Common myeloid progenitor, CD34-positive (primary cell): ENCODE measurements around the gene GIT1.
A peak's percentile ranks its signal among the peaks of the same experiment; 100 is the strongest.

Experiments used
- CTCF ChIA-PET: fragments of 350-600 bp; sonication (Branson Sonifier 250); formaldehyde crosslinking; loops from one replicate; lab custom pipeline; 2021; ENCODE audit warnings: antibody characterized with exemption; lab: Charles Lee
- POLR2A ChIA-PET: fragments of 350-600 bp; sonication (Branson Sonifier 250); formaldehyde crosslinking; loops from one replicate; lab custom pipeline; 2021; ENCODE audit warnings: antibody characterized with exemption; lab: Charles Lee
- DNase-seq, 3 donors: peaks; one replicate each; pipeline versions ENCODE4 v3.0.0 to v3.0.0-alpha.2; 2013
- H3K27ac ChIP-seq, 2 experiments: 1 replicate in 1 of 2; 2 replicates in 1 of 2; pipeline ENCODE4 v1.7.0; 2013; ENCODE audit warnings: inconsistent platforms in 2 of 2, low read length in 2 of 2, mild to moderate bottlenecking in 2 of 2, low read depth in 1 of 2, moderate library complexity in 1 of 2; ENCODE audit not compliant: severe bottlenecking in 2 of 2, insufficient read depth in 1 of 2, poor library complexity in 1 of 2
- H3K27me3 ChIP-seq, 5 experiments: replicated peaks in 2 of 5; 1 replicate in 3 of 5; 2 replicates in 2 of 5; pipeline versions ENCODE4 v1.6.1 to v1.7.0; 2013; ENCODE audit warnings: low read length in 4 of 5, mild to moderate bottlenecking in 2 of 5, moderate library complexity in 2 of 5, inconsistent platforms in 1 of 5; ENCODE audit not compliant: insufficient read depth in 5 of 5, control insufficient read depth in 4 of 5
- H3K36me3 ChIP-seq, 4 experiments: 1 replicate in 2 of 4; 2 replicates in 2 of 4; pipeline versions ENCODE4 v1.6.1 to v1.7.0; 2013; ENCODE audit warnings: low read length in 3 of 4, control low read depth in 1 of 4, mild to moderate bottlenecking in 1 of 4; ENCODE audit not compliant: control insufficient read depth in 4 of 4, insufficient read depth in 4 of 4
- H3K4me1 ChIP-seq, 4 experiments: 1 replicate in 3 of 4; 2 replicates in 1 of 4; pipeline versions ENCODE4 v1.6.1 to v1.7.1; 2013; ENCODE audit warnings: low read length in 3 of 4, mild to moderate bottlenecking in 3 of 4, control low read depth in 1 of 4, inconsistent platforms in 1 of 4, moderate library complexity in 1 of 4; ENCODE audit not compliant: control insufficient read depth in 4 of 4, insufficient read depth in 4 of 4; ENCODE audit errors: control extremely low read depth in 1 of 4
- H3K4me3 ChIP-seq, 7 experiments: 1 replicate in 4 of 7; 2 replicates in 3 of 7; pipeline versions ENCODE4 v1.5.1 to v1.7.0; 2013; ENCODE audit warnings: mild to moderate bottlenecking in 7 of 7, low read length in 6 of 7, moderate library complexity in 6 of 7, inconsistent platforms in 2 of 7, low read depth in 2 of 7, control low read depth in 1 of 7; ENCODE audit not compliant: insufficient read depth in 4 of 7, control insufficient read depth in 1 of 7; ENCODE audit errors: extremely low read depth in 1 of 7
- H3K9me3 ChIP-seq, 5 experiments: 1 replicate in 4 of 5; 2 replicates in 1 of 5; pipeline versions ENCODE4 v1.6.1 to v1.7.1; 2013; ENCODE audit warnings: low read length in 4 of 5, mild to moderate bottlenecking in 2 of 5, inconsistent platforms in 1 of 5, low read depth in 1 of 5, moderate library complexity in 1 of 5; ENCODE audit not compliant: control insufficient read depth in 4 of 5, insufficient read depth in 2 of 5; ENCODE audit errors: control extremely low read depth in 1 of 5
- WGBS: methylation state at CpG from one replicate; pipeline ENCODE4 v1.1.5; 2013; ENCODE audit not compliant: insufficient coverage; 5-methylcytosine and 5-hydroxymethylcytosine counted together

The GIT1 gene

GRCh38 chr17:29579866-29580771 lies 9.3 kb downstream of the GIT1 start:
- 58% methylated on average over 10 of the region's 15 CpGs for WGBS

GRCh38 chr17:29578626-29579485 lies 10.6 kb downstream of the GIT1 start:
- Histone ChIP-seq H3K27me3 (no peaks in the 10 kb centered on the region), H3K4me3 (no peak overlapping the region), H3K4me1 (peaks cover 0 to 6% (median under 1%) of the 10 kb centered on the region in 4 experiments), H3K36me3 (peaks cover 3 to 92% (median 60%) of the 10 kb centered on the region in 4 experiments), H3K9me3 (no peaks in the 10 kb centered on the region), H3K27ac (no peak overlapping the region)
- CTCF ChIA-PET: interaction anchor here (0.5 to 15.9 kb wide), 11 partner anchors 9 to 206 kb away, joined by 3 to 179 read pairs (median 5); partner anchors contain the start of genes ANKRD13B, GIT1 and TP53I13
- 100% methylated on average over 8 of the region's 14 CpGs for WGBS
- no peak for DNase-seq
- POLR2A ChIA-PET: interaction anchor here (1.2 kb wide), 1 partner anchor 16 kb away, joined by 3 read pairs; no protein-coding TSS in a partner anchor

More at GRCh38 chr17:29579866-29580771, 9.3 kb downstream of the GIT1 start:
- peak; percentile 89 to 96 (median 95) for DNase-seq
- H3K4me1 ChIP-seq: peaks cover 0 to 18% (median 13%) of the 10 kb centered on the region in 4 experiments
- no peaks in the 10 kb centered on the region for H3K9me3 ChIP-seq
- H3K4me3 ChIP-seq: no peak overlapping the region
- CTCF ChIA-PET: interaction anchor here (0.5 to 15.9 kb wide), 16 partner anchors 8 to 351 kb away, joined by 3 to 179 read pairs (median 5); partner anchors contain the start of genes ABHD15, ANKRD13B and GIT1
- POLR2A ChIA-PET: no interaction called here
- no peak overlapping the region for H3K27ac ChIP-seq
- H3K36me3 ChIP-seq: peaks cover 3 to 81% (median 49%) of the 10 kb centered on the region in 4 experiments
- H3K27me3 ChIP-seq: no peaks in the 10 kb centered on the region

GRCh38 chr17:29577385-29578211 lies 11.8 kb downstream of the GIT1 start:
- POLR2A ChIA-PET: interaction anchor here (1.2 kb wide), 1 partner anchor 15 kb away, joined by 3 read pairs; no protein-coding TSS in a partner anchor
- CTCF ChIA-PET: interaction anchor here (1.7 to 15.9 kb wide), 4 partner anchors 9 to 39 kb away, joined by 6 to 179 read pairs (median 72); partner anchors contain the start of genes ANKRD13B and TP53I13
- DNase-seq: no peak
- H3K27me3 ChIP-seq: no peaks in the 10 kb centered on the region
- peaks cover 3 to 89% (median 60%) of the 10 kb centered on the region in 4 experiments for H3K36me3 ChIP-seq
- no peak overlapping the region for H3K4me3 ChIP-seq
- 94% methylated on average over 18 of the region's 22 CpGs for WGBS
- H3K9me3 ChIP-seq: no peaks in the 10 kb centered on the region
- H3K4me1 ChIP-seq: peaks cover 0 to 11% (median 4%) of the 10 kb centered on the region in 4 experiments
- no peak overlapping the region for H3K27ac ChIP-seq

DNA sequence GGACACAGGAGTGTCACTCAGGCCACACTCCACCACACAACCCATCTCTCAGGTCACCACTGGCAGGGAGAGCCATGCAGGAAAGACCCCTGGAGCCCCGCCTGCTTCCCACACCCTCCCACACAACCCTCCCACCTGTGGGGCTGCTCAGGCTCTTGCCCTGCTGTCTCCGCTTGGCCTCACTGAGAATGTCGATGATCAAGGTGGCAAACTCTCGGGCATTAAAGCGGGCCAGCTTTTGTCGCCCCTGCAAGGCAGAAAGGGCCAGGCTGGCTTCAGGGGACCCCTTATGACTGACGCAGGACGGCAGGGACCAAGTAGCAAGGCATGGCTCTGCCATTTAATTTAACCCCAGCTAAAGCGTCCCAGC lies 12.5 kb downstream of the GIT1 start:
- no peak for DNase-seq
- 96% methylated on average over 9 of the region's 9 CpGs for WGBS
- ChIA-PET POLR2A (no interaction called here), CTCF (interaction anchor here (0.9 to 15.9 kb wide), 6 partner anchors 9 to 40 kb away, joined by 4 to 179 read pairs (median 5); partner anchors contain the start of genes ANKRD13B and TP53I13)
- H3K9me3 ChIP-seq: no peaks in the 10 kb centered on the region
- no peak overlapping the region for H3K27ac ChIP-seq
- peaks cover 0 to 11% (median 8%) of the 10 kb centered on the region in 4 experiments for H3K4me1 ChIP-seq
- peaks cover 1 to 87% (median 57%) of the 10 kb centered on the region in 4 experiments for H3K36me3 ChIP-seq
- H3K4me3 ChIP-seq: no peak overlapping the region
- no peaks in the 10 kb centered on the region for H3K27me3 ChIP-seq

DNA sequence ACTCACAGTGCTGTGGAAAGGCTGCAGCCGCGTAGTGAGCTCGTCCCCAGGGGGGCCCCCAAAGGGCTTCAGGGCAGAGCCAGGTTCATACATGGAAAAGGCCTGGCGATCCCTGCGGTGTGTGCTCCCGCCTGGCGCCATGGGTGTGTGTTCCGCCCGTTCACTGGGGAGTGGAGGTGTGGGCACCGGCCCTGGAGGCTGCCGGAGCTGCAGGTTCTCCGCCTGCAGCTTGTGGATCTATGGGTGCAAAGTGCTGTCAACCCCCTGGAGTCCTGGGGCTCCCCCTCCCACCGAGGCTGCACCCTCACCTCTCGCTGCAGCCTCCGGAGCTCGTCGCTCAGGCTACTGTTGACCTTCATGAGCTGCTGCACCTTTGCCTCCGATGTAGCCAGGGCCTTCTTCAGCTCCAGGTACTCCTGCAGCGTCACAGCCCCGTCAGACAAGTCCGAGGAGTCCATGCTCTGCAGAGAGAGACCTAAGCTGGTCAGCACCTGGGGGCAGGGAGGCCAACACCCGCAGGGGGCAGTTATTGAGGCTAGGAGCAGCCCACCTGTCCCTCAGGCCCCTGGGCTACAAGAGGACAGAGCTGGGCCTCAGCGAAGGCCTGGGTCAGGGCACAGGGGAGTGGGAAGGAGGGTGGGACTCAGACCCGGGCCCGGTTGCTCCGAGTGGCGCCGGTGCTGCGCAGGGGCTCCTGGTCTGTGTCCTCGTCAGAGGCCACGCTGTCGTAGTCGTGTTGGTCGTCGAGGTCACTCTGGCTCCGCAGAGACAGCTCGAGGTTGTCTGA lies 13.0 kb downstream of the GIT1 start:
- Histone ChIP-seq H3K9me3 (no peaks in the 10 kb centered on the region), H3K36me3 (peaks cover 0 to 84% (median 58%) of the 10 kb centered on the region in 4 experiments), H3K4me1 (peaks cover 0 to 12% (median 7%) of the 10 kb centered on the region in 4 experiments), H3K27me3 (no peaks in the 10 kb centered on the region), H3K27ac (no peak overlapping the region), H3K4me3 (no peak overlapping the region)
- 92% methylated on average over 24 of the region's 37 CpGs for WGBS
- ChIA-PET POLR2A (no interaction called here), CTCF (interaction anchor here (0.9 to 15.9 kb wide), 6 partner anchors 8 to 40 kb away, joined by 4 to 179 read pairs (median 5); partner anchors contain the start of genes ANKRD13B and TP53I13)
- no peak for DNase-seq
